NCI-H526 (cell line): ENCODE results near the gene ATP9A.
"Not testable (repeated sequence)": the region's sequence is repeated elsewhere in the genome, so short reads cannot be mapped to it uniquely, and the experiment has no call there.

Experiments used
- DNase-seq, 2 experiments: peaks; one replicate each; lab custom pipeline; 2025; lab: John Stamatoyannopoulos, UW

Gene ATP9A, protein sequence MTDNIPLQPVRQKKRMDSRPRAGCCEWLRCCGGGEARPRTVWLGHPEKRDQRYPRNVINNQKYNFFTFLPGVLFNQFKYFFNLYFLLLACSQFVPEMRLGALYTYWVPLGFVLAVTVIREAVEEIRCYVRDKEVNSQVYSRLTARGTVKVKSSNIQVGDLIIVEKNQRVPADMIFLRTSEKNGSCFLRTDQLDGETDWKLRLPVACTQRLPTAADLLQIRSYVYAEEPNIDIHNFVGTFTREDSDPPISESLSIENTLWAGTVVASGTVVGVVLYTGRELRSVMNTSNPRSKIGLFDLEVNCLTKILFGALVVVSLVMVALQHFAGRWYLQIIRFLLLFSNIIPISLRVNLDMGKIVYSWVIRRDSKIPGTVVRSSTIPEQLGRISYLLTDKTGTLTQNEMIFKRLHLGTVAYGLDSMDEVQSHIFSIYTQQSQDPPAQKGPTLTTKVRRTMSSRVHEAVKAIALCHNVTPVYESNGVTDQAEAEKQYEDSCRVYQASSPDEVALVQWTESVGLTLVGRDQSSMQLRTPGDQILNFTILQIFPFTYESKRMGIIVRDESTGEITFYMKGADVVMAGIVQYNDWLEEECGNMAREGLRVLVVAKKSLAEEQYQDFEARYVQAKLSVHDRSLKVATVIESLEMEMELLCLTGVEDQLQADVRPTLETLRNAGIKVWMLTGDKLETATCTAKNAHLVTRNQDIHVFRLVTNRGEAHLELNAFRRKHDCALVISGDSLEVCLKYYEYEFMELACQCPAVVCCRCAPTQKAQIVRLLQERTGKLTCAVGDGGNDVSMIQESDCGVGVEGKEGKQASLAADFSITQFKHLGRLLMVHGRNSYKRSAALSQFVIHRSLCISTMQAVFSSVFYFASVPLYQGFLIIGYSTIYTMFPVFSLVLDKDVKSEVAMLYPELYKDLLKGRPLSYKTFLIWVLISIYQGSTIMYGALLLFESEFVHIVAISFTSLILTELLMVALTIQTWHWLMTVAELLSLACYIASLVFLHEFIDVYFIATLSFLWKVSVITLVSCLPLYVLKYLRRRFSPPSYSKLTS

GRCh38 chr20:51767867-51768758 lies at the start of gene ATP9A:
ATP9A (minus strand) TSS chr20:51768390; CDS start chr20:51768369, 21 bp downstream.
- peak in 1 of 2 experiments; percentile 72 for DNase-seq

- DNase-seq: not testable (repeated sequence)
Measured at GRCh38 chr20:51816856-51817255, 48.7 kb upstream of the ATP9A start.

DNA sequence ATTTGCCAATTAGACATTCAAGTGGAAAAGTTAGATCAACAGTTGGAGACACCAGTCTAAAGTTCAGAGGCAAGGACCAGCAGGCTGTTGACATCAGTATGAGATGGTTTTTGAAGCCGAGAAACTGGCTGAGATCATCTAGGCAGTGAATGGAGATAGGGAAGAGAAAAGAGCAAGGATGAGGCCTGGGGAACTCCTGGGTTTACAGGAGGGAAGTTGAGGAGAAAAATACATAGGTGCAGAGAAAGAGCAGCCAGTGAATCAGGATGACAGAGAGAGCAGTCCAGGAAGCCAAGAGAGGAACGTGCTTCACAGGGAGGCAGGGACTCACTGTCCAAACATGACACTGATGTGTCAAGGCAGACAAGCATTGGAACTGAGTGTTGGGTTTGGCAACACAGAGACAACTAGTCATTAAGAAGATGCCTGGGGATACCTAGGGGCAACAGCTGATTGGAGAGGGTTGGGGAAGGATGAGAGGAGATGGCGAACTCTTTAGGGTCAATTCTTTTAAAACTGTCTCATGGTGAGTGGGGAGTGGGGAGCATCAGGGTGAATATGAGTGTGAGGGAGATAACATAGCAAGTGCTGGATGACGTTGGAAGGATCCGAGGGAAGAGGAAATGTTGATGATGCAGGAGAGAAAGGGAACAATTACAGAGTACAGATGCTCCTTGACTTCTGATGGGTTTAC lies 47.3 kb upstream of the ATP9A start:
- DNase-seq: no peak

GRCh38 chr20:51812861-51813260 lies 44.7 kb upstream of the ATP9A start:
- DNase-seq: no peak

DNA sequence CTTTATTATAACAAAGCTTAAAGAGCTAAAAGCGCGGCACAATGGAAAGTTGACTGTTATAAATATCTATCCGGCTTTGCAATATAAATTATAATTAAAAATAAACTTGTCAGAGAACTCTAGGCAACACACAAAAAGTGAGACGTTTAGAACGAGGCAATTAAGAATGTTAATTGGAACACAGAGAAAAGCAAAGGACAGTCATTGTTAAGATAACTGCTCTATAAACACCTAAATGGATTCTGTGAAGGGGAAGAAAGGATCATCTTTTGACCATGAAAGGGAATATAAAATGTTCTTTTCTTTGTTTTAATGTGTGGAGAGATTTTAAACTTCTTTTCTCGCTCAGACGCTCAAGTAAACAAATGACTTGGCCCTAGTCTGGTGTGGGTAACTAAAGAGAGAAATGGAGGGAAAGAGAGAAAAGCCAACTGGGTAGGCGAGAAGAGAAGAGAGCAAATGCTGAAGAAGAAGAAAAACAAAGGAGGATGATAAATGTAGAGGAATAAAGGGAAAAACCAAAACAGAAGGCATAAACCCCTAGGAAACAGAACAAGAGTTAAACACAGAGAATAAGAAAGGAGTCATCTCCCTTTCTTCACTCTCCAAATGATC lies 43.4 kb upstream of the ATP9A start:
- DNase-seq: no peak

DNA sequence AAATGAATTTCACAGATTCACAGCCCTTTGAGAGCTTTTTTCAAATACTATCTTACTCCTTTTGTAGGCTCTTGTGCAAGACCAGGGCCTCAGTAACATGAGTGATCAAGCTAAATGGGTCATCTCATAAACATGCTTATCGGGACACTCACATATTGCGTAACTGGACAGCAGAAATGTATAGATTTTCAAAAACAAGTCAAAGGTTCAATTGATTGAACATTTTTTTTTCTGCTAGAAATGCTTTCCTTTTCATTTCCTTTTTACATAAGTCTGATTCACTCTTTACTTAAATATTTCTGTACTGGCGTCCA lies 42.8 kb upstream of the ATP9A start:
- DNase-seq: no peak

DNA sequence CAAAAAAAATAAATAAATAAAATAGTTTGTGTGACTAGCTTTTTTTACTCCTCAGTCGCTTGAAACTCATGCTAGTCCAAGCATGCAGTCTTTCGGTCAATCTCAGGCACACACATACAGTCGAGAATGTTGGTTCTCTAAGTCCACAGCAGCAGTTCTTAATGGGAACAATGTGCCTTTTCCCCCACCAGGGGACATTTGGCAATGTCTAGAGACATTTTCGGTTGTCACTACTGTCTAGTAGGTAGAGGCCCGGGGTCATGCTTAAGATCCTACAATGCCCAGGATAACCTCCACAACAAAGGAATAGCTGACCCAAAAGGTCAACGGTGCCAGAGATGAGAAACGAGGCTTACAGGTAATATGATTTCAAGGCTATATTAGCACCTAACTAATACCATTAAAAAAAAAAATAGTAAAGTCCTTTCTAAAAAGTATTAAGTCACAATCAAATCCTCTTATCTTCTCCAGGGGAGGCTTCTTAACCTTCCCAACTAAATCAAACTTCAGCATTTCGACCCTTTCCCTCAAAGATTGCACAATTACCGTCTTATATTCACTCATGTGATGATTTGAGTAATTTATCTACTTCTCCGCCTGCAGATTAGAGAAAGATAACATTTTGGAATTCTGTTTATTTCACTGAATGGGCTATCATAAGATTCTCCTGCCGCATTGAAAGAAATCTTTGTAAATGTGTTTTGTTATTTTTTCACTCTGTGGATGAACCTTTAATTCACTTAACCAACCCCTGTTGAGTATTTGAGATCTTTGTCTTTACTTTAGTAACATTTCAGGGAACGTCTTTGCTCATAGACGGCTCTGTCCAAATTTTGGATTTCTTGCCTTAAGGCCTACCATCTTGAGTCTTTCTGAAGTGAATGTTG lies 42.2 kb upstream of the ATP9A start:
- DNase-seq: no peak

GRCh38 chr20:51807720-51808250 lies 39.6 kb upstream of the ATP9A start:
- no peak for DNase-seq

- DNase-seq: no peak
Measured at GRCh38 chr20:51804754-51805153, 36.6 kb upstream of the ATP9A start.

- DNase-seq: no peak
Measured at GRCh38 chr20:51803148-51803854, 35.1 kb upstream of the ATP9A start.

- no peak for DNase-seq
Measured at GRCh38 chr20:51802170-51802751, 34.1 kb upstream of the ATP9A start, which contains the start of gene SALL4. SALL4 (minus strand) TSS chr20:51802521; CDS start chr20:51802408, 113 bp downstream.

GRCh38 chr20:51801823-51802123 lies 33.6 kb upstream of the ATP9A start:
- no peak for DNase-seq

- DNase-seq: peak in 1 of 2 experiments; percentile 47
Measured at GRCh38 chr20:51801122-51801822, 33.1 kb upstream of the ATP9A start.

GRCh38 chr20:51800872-51801121 lies 32.6 kb upstream of the ATP9A start:
- DNase-seq: peak; percentile 34 to 67

DNA sequence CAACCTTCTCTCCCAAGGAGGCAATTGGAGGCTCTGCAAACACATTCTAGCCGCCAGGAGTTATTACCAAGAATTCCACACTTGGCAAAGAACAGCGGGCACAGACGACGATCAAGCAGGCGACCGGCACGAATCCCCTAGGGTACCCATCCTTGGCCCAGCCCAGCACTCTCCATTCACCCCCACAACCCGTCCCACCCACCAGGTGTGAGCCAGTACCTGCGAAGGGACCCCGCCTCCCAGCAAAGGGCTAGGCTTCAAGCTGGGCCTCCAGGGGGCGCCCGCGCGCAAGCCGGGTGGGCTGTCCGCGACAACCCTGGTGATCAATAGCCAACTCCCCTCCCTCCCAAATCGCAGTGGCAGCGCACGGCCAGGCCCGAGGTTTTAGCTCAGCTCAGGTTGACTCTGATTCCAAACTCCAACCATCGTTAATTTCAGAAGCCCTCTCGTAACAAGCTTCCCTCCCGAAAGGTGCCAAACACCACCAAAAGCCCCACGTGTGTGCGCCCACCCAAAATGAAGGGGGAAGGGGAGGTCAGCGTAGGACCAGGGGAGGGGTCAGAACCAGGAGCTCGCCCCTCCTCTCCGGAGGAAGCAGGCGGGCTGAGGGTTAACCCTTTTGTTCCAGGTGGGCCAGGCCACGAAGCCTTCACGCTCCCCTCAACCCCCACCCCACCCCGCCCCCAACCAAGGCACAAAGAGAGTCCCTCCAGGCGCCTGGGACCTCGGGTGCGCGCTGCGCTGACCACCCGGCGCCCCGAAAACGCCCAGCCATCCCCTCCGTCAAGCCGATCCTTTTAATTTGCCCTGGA lies 32.1 kb upstream of the ATP9A start:
- DNase-seq: peak; percentile 43 to 92

GRCh38 chr20:51799401-51799860 lies 31.2 kb upstream of the ATP9A start:
- DNase-seq: no peak
